Measurements from ENCODE around the gene NCAPH2.

Gene NCAPH2

GRCh38 chr22:50524676-50525103 is 16.7 kb downstream of the NCAPH2 start:
- peak overlapping the region; percentile 89 for H3K27ac ChIP-seq
- H3K27me3 ChIP-seq (replicated peaks): no peaks in the 10 kb centered on the region
- DNase-seq: no peak
- H3K4me3 ChIP-seq (ENCODE audit: low read depth, low read length): peak overlapping the region; percentile 70
- in situ Hi-C loops (cut with HindIII; ENCODE audit: low pct_ligation_motif_present, low sequenced_read_pairs): no loop called here
- peaks cover 15% of the 10 kb centered on the region for H3K36me3 ChIP-seq (replicated peaks)
- TF ChIP-seq CTCF (IDR thresholded peaks at IDR 0.05; ENCODE audit: low read depth, low read length, missing control alignments): no peak

- H3K36me3 ChIP-seq (replicated peaks): peaks cover 15% of the 10 kb centered on the region
- peak; percentile 95 for DNase-seq
- peak; percentile 48 for TF ChIP-seq CTCF (IDR thresholded peaks at IDR 0.05; ENCODE audit: low read depth, low read length, missing control alignments)
- in situ Hi-C loops (cut with HindIII; ENCODE audit: low pct_ligation_motif_present, low sequenced_read_pairs): no loop called here
- H3K27ac ChIP-seq: peak within 1 kb of the TSS; percentile 89
- H3K27me3 ChIP-seq (replicated peaks): no peaks in the 10 kb centered on the region
- H3K4me3 ChIP-seq (ENCODE audit: low read depth, low read length): peak within 1 kb of the TSS; percentile 70
Observed at GRCh38 chr22:50525104-50525857, 17.3 kb downstream of the NCAPH2 start, which contains the start of gene SCO2. Gene SCO2 (minus strand): TSS chr22:50525598. CDS start chr22:50524411, 1,187 bp downstream.

GRCh38 chr22:50525858-50526107 is 17.8 kb downstream of the NCAPH2 start:
- Histone ChIP-seq H3K4me3 (ENCODE audit: low read depth, low read length) (peak overlapping the region; percentile 70), H3K27me3 (replicated peaks) (no peaks in the 10 kb centered on the region), H3K36me3 (replicated peaks) (peaks cover 15% of the 10 kb centered on the region), H3K27ac (peak overlapping the region; percentile 89)
- in situ Hi-C loops (cut with HindIII; ENCODE audit: low pct_ligation_motif_present, low sequenced_read_pairs): no loop called here
- no peak for DNase-seq
- TF ChIP-seq CTCF (IDR thresholded peaks at IDR 0.05; ENCODE audit: low read depth, low read length, missing control alignments): no peak

- DNase-seq: peak; percentile 44
- Histone ChIP-seq H3K27ac (peak overlapping the region; percentile 89), H3K4me3 (ENCODE audit: low read depth, low read length) (peak overlapping the region; percentile 70), H3K27me3 (replicated peaks) (no peaks in the 10 kb centered on the region), H3K36me3 (replicated peaks) (peaks cover 15% of the 10 kb centered on the region)
- TF ChIP-seq CTCF (IDR thresholded peaks at IDR 0.05; ENCODE audit: low read depth, low read length, missing control alignments): peak; percentile 35
- in situ Hi-C loops (cut with HindIII; ENCODE audit: low pct_ligation_motif_present, low sequenced_read_pairs): no loop called here
Observed at GRCh38 chr22:50526108-50526833, 18.2 kb downstream of the NCAPH2 start.

GRCh38 chr22:50526834-50527801 is 19.1 kb downstream of the NCAPH2 start:
- TF ChIP-seq CTCF (IDR thresholded peaks at IDR 0.05; ENCODE audit: low read depth, low read length, missing control alignments): no peak
- DNase-seq: no peak
- peaks cover 15% of the 10 kb centered on the region for H3K36me3 ChIP-seq (replicated peaks)
- in situ Hi-C loops (cut with HindIII; ENCODE audit: low pct_ligation_motif_present, low sequenced_read_pairs): no loop called here
- peak overlapping the region; percentile 70 for H3K4me3 ChIP-seq (ENCODE audit: low read depth, low read length)
- H3K27me3 ChIP-seq (replicated peaks): no peaks in the 10 kb centered on the region
- no peak overlapping the region for H3K27ac ChIP-seq
